OCI-LY1 (cell line): Measurements from ENCODE around the gene CRAMP1.

Experiments
- H2AFZ ChIP-seq: fragments of 200-600 bp; sonication (generic), shearing (Covaris generic); 2 replicates; pipeline ENCODE4 v1.6.0; 2014; ENCODE audit warnings: antibody characterized with exemption, mild to moderate bottlenecking, low read length
- H3F3A ChIP-seq: fragments of 200-600 bp; sonication (generic), shearing (Covaris generic); 2 replicates; pipeline ENCODE4 v1.6.0; 2014; ENCODE audit warnings: mild to moderate bottlenecking, antibody characterized with exemption, low read length, moderate library complexity; ENCODE audit not compliant: insufficient read depth
- H3K27ac ChIP-seq: fragments of 200-600 bp; sonication (generic); 2 replicates; pipeline ENCODE4 v1.5.1; 2014; ENCODE audit warnings: low read length, mixed run types, mild to moderate bottlenecking, low read depth; ENCODE audit not compliant: poor library complexity, severe bottlenecking
- H3K27me3 ChIP-seq: fragments of 200-600 bp; sonication (generic); 2 replicates; pipeline ENCODE4 v1.6.0; 2014; ENCODE audit warnings: antibody characterized with exemption, mild to moderate bottlenecking, low read length, moderate library complexity; ENCODE audit not compliant: insufficient read depth
- H3K36me3 ChIP-seq: fragments of 200-600 bp; sonication (generic); 2 replicates; pipeline ENCODE4 v1.6.1; 2014; ENCODE audit warnings: mild to moderate bottlenecking, antibody characterized with exemption, low read length, moderate library complexity, mixed read lengths; ENCODE audit not compliant: insufficient read depth
- H3K4me1 ChIP-seq: fragments of 200-600 bp; sonication (generic); 2 replicates; pipeline ENCODE4 v1.5.1; 2014; ENCODE audit warnings: mild to moderate bottlenecking, low read length, moderate library complexity; ENCODE audit not compliant: insufficient read depth, severe bottlenecking
- H3K4me2 ChIP-seq: fragments of 200-600 bp; sonication (generic), shearing (Covaris generic); 2 replicates; pipeline ENCODE4 v1.6.1; 2014; ENCODE audit warnings: low read length
- H3K4me3 ChIP-seq: fragments of 200-600 bp; sonication (generic); 2 replicates; pipeline ENCODE4 v1.5.1; 2014; ENCODE audit warnings: low read length, low read depth, mild to moderate bottlenecking, mixed read lengths; ENCODE audit not compliant: poor library complexity, severe bottlenecking
- H3K79me2 ChIP-seq: fragments of 200-600 bp; shearing (Covaris generic); 2 replicates; pipeline ENCODE4 v1.6.1; 2016; ENCODE audit warnings: mixed run types, low read length, mixed read lengths; ENCODE audit not compliant: insufficient read depth
- H3K9ac ChIP-seq: fragments of 200-600 bp; sonication (generic), shearing (Covaris generic); 2 replicates; pipeline ENCODE4 v1.6.1; 2014; ENCODE audit warnings: mild to moderate bottlenecking, low read length, mixed read lengths
- H3K9me2 ChIP-seq: fragments of 200-600 bp; sonication (generic), shearing (Covaris generic); 2 replicates; pipeline ENCODE4 v1.6.1; 2014; ENCODE audit warnings: low read depth, mild to moderate bottlenecking, low read length, mixed read lengths
- H3K9me3 ChIP-seq: fragments of 200-600 bp; shearing (Covaris generic); 2 replicates; pipeline ENCODE4 v1.6.1; 2014; ENCODE audit warnings: low read length, mixed read lengths
- H4K20me1 ChIP-seq: fragments of 200-600 bp; sonication (generic), shearing (Covaris generic); 2 replicates; pipeline ENCODE4 v1.6.0; 2016; ENCODE audit warnings: mild to moderate bottlenecking, low read length; ENCODE audit not compliant: insufficient read depth
- CTCF ChIP-seq: fragments of 200-600 bp; sonication (generic), shearing (Covaris generic); IDR thresholded peaks from 2 replicates; pipeline ENCODE4 v1.5.1; 2017; ENCODE audit warnings: mild to moderate bottlenecking, antibody characterized with exemption, low read length, moderate library complexity, mixed read lengths
- EZH2 ChIP-seq: fragments of 200-600 bp; sonication (generic), shearing (Covaris generic); IDR thresholded peaks from 2 replicates; pipeline ENCODE4 v1.8.0; 2017; ENCODE audit warnings: borderline replicate concordance, mixed run types, mild to moderate bottlenecking, antibody characterized with exemption, low read length, moderate library complexity, mixed read lengths

Gene CRAMP1

GRCh38 chr16:1688807-1689560 is 76.8 kb downstream of the CRAMP1 start:
- TF ChIP-seq EZH2 (no peak), CTCF (no peak)
- Histone ChIP-seq H3K9me3 (no peaks in the 10 kb centered on the region), H3F3A (no peaks in the 10 kb centered on the region), H3K79me2 (peaks cover 48% of the 10 kb centered on the region), H3K27me3 (no peaks in the 10 kb centered on the region), H3K4me2 (no peak overlapping the region), H3K27ac (no peak overlapping the region), H3K9ac (no peak overlapping the region), H3K4me1 (no peaks in the 10 kb centered on the region), H4K20me1 (0 out of 2 replicates have a peak, but pooled peaks cover 7% of the 10 kb centered on the region), H3K9me2 (no peaks in the 10 kb centered on the region), H2AFZ (no peak overlapping the region), H3K4me3 (no peak overlapping the region), H3K36me3 (peaks cover 96% of the 10 kb centered on the region)

- Histone ChIP-seq H4K20me1 (0 out of 2 replicates have a peak, but pooled peaks cover 7% of the 10 kb centered on the region), H3K9ac (no peak overlapping the region), H3K4me1 (no peaks in the 10 kb centered on the region), H3K4me3 (no peak overlapping the region), H2AFZ (no peak overlapping the region), H3K4me2 (no peak overlapping the region), H3K36me3 (peaks cover 97% of the 10 kb centered on the region), H3K9me2 (no peaks in the 10 kb centered on the region), H3K9me3 (no peaks in the 10 kb centered on the region), H3K79me2 (peaks cover 45% of the 10 kb centered on the region), H3F3A (no peaks in the 10 kb centered on the region), H3K27me3 (no peaks in the 10 kb centered on the region), H3K27ac (no peak overlapping the region)
- no peak for TF ChIP-seq EZH2
- TF ChIP-seq CTCF, result no peak
Observed at GRCh38 chr16:1689853-1690252, 77.7 kb downstream of the CRAMP1 start.

- Histone ChIP-seq H3K9ac (no peak overlapping the region), H3F3A (no peaks in the 10 kb centered on the region), H3K36me3 (peaks cover 96% of the 10 kb centered on the region), H4K20me1 (0 out of 2 replicates have a peak, but pooled peaks cover 7% of the 10 kb centered on the region), H3K4me1 (no peaks in the 10 kb centered on the region), H2AFZ (no peak overlapping the region), H3K4me2 (no peak overlapping the region), H3K9me2 (no peaks in the 10 kb centered on the region), H3K4me3 (no peak overlapping the region), H3K27ac (no peak overlapping the region), H3K27me3 (no peaks in the 10 kb centered on the region), H3K9me3 (no peaks in the 10 kb centered on the region), H3K79me2 (peaks cover 38% of the 10 kb centered on the region)
- TF ChIP-seq EZH2 (no peak), CTCF (no peak)
Observed at GRCh38 chr16:1690810-1691209, 78.7 kb downstream of the CRAMP1 start.
